SU-DHL-6 (cell line): ENCODE results near the gene SMAD7.

Source experiments
- CTCF ChIP-seq: fragments of 200-600 bp; sonication (generic); IDR thresholded peaks from one replicate; pipeline ENCODE4 v1.5.1; 2017; ENCODE audit warnings: antibody characterized with exemption, mild to moderate bottlenecking, low read length, moderate library complexity; ENCODE audit not compliant: insufficient read depth, poor library complexity, severe bottlenecking
- EZH2phosphoT487 ChIP-seq: fragments of 200-600 bp; sonication (generic), shearing (Covaris generic); conservative IDR thresholded peaks from 2 replicates; pipeline ENCODE4 v1.6.1; 2018; ENCODE audit warnings: mild to moderate bottlenecking, antibody characterized with exemption, low read length, moderate library complexity, mixed read lengths

GRCh38 chr18:48905513-48905912 lies 45.3 kb downstream of the SMAD7 start:
- no peak for TF ChIP-seq CTCF
- TF ChIP-seq EZH2phosphoT487, result no peak
